ENCODE measurements around the gene RBM8A. TPM values are rescaled to one million over a fixed set of nuclear protein-coding genes. Genes with fewer than 3 reads are reported as not detected.

RBM8A gene
- total RNA-seq, 2 experiments from 2014 or later, result 135 to 200 TPM

DNA sequence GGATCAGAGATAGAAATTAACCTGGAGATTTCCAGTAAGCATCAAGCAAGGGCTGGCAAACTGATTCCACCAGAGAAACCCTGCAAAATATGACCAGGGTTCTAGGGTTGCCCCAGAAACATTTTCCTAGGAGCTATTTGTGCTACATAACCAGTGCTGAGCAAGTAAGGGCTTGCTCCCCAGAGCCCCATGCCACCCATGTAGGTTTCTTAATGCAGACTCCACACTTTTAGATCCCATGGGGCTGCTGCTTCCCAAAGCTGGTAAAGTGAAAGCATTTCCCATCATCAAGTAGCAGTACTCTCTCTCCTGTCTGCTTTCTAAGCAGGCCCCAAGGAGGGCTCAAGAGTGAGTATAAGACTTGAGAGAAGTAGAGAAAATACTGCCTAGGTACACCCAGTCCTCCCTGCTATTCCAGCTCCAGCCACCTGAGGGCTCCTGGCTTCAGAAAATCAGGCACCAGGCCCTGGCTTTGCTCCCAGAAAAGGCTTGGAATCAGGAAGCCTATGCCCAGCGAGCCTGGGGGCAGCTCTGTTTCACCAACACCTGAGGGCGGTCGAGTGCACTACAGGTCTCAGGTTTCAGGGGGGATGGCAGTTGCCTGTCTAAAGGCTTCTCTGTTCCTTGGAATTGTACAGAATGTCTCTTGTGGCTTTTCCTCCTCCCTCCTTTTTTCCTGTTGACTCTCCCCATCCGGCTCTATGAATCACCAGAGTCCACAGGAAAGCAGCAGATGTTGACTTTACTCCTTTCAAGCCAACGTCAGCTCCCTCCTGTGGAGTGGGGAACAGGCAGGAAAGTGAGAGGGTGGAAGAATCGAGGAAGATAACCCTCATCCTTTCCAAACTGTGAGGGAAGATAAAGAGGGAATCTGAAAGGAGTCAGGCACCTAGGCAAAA, 35.4 kb downstream of the RBM8A start:
- H3K9me3 ChIP-seq (ENCODE audit: low read length), result no peaks in the 10 kb centered on the region
- ChIA-PET POLR2A (interaction anchor here (0.5 to 0.6 kb wide), 2 partner anchors 91 to 136 kb away, joined by 3 to 5 read pairs; no protein-coding TSS in a partner anchor), CTCF (ENCODE audit: unreplicated experiment) (interaction anchor here (0.7 to 1.1 kb wide), 3 partner anchors 11 to 25 kb away, joined by 3 to 4 read pairs (median 3); no protein-coding TSS in a partner anchor)
- H3K9me2 ChIP-seq (ENCODE audit: insufficient read depth, low read length), result no peaks in the 10 kb centered on the region
- TF ChIP-seq, protein P1, sequence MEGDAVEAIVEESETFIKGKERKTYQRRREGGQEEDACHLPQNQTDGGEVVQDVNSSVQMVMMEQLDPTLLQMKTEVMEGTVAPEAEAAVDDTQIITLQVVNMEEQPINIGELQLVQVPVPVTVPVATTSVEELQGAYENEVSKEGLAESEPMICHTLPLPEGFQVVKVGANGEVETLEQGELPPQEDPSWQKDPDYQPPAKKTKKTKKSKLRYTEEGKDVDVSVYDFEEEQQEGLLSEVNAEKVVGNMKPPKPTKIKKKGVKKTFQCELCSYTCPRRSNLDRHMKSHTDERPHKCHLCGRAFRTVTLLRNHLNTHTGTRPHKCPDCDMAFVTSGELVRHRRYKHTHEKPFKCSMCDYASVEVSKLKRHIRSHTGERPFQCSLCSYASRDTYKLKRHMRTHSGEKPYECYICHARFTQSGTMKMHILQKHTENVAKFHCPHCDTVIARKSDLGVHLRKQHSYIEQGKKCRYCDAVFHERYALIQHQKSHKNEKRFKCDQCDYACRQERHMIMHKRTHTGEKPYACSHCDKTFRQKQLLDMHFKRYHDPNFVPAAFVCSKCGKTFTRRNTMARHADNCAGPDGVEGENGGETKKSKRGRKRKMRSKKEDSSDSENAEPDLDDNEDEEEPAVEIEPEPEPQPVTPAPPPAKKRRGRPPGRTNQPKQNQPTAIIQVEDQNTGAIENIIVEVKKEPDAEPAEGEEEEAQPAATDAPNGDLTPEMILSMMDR (conservative IDR thresholded peaks at IDR 0.05; ENCODE audit: low read length), result peak; percentile 91
- TF ChIP-seq EZH2phosphoT487 (IDR thresholded peaks at IDR 0.05; ENCODE audit: borderline replicate concordance, low read depth, low read length), result no peak
- H3K79me2 ChIP-seq (ENCODE audit: insufficient read depth, low read depth, low read length), result no peaks in the 10 kb centered on the region
- H4K20me1 ChIP-seq (ENCODE audit: insufficient read depth, low read length), result no peaks in the 10 kb centered on the region
- intact Hi-C loops (cut with micrococcal nuclease; ENCODE audit: unreplicated experiment), result loop anchor here (1.0 kb wide), 1 partner anchor 121 kb away; no protein-coding TSS in a partner anchor
- H3K27ac ChIP-seq (ENCODE audit: low read depth, low read length, poor library complexity, severe bottlenecking), result no peak overlapping the region
- H3K4me2 ChIP-seq (ENCODE audit: low read length), result no peak overlapping the region
- H3K4me1 ChIP-seq (ENCODE audit: insufficient read depth, low read length, poor library complexity, severe bottlenecking), result no peaks in the 10 kb centered on the region
- no peak overlapping the region for H2AFZ ChIP-seq (ENCODE audit: low read length)
- peak; percentile 66 for DNase-seq (ENCODE audit: low spot score)
- BruUV-seq (replicated peaks), result no TSS peak
- H3K4me3 ChIP-seq (ENCODE audit: low read depth, low read length, poor library complexity, severe bottlenecking), result no peak overlapping the region
- H3K36me3 ChIP-seq (ENCODE audit: insufficient read depth, low read length), result no peaks in the 10 kb centered on the region

DNA sequence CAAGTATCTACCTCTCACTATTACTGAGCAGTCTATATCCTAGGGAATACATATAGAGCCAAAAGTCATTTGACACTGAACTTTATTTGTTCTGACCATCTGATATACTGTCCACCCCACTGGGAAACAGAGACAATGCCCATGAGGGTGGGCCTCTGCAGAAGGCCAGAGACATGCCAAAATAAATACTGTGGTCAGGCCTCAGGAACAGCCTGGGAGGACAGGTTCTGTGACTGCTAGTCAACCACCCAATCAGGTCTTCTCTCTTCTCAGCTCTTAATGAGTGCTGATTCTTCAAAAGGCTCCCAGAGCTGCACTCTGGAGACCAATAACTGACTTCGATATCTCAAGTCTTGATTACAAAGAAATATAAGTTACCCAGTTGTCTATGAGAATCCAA, 36.1 kb downstream of the RBM8A start:
- Histone ChIP-seq H3K79me2 (ENCODE audit: insufficient read depth, low read depth, low read length) (no peaks in the 10 kb centered on the region), H3K9me2 (ENCODE audit: insufficient read depth, low read length) (no peaks in the 10 kb centered on the region), H3K36me3 (ENCODE audit: insufficient read depth, low read length) (no peaks in the 10 kb centered on the region), H3K4me1 (ENCODE audit: insufficient read depth, low read length, poor library complexity, severe bottlenecking) (no peaks in the 10 kb centered on the region), H3K27ac (ENCODE audit: low read depth, low read length, poor library complexity, severe bottlenecking) (no peak overlapping the region), H2AFZ (ENCODE audit: low read length) (no peak overlapping the region), H3K9me3 (ENCODE audit: low read length) (no peaks in the 10 kb centered on the region), H3K4me2 (ENCODE audit: low read length) (no peak overlapping the region), H3K4me3 (ENCODE audit: low read depth, low read length, poor library complexity, severe bottlenecking) (no peak overlapping the region), H4K20me1 (ENCODE audit: insufficient read depth, low read length) (no peaks in the 10 kb centered on the region)
- intact Hi-C loops (cut with micrococcal nuclease; ENCODE audit: unreplicated experiment), result no loop called here
- no TSS peak for BruUV-seq (replicated peaks)
- TF ChIP-seq, protein P1 (conservative IDR thresholded peaks at IDR 0.05; ENCODE audit: low read length), result no peak
- TF ChIP-seq EZH2phosphoT487 (IDR thresholded peaks at IDR 0.05; ENCODE audit: borderline replicate concordance, low read depth, low read length), result no peak
- POLR2A ChIA-PET, result no interaction called here
- CTCF ChIA-PET (ENCODE audit: unreplicated experiment), result interaction anchor here (1.0 to 1.1 kb wide), 2 partner anchors 11 to 20 kb away, joined by 3 to 4 read pairs; no protein-coding TSS in a partner anchor
- no peak for DNase-seq (ENCODE audit: low spot score)
